CD4-positive, CD25-positive, alpha-beta regulatory T cell (primary cell): ENCODE data around the gene EPO. TPM values are rescaled to one million over a fixed set of nuclear protein-coding genes. Genes with fewer than 3 reads are reported as not detected.

ENCODE experiments used
- ATAC-seq, 2 donors: fragments of 150-1000 bp; cut with Tn5 transposase; one replicate each; pipeline ENCODE4 v1.10.0; 2021; ENCODE audit warnings: low read depth in 2 of 2, moderate number of reproducible peaks in 2 of 2, moderate library complexity in 1 of 2
- DNase-seq, 3 donors: peaks; one replicate each; pipeline versions ENCODE4 v3.0.0 to v3.0.0-alpha.2; 2012 to 2022; ENCODE audit warnings: mixed read lengths in 1 of 3
- H3K27ac ChIP-seq: one replicate; pipeline ENCODE4 v1.7.0; 2013; ENCODE audit warnings: mild to moderate bottlenecking, low read length; ENCODE audit not compliant: insufficient read depth, poor library complexity, severe bottlenecking
- H3K27me3 ChIP-seq: one replicate; pipeline ENCODE4 v1.7.0; 2013; ENCODE audit warnings: low read length; ENCODE audit not compliant: control insufficient read depth, insufficient read depth
- H3K36me3 ChIP-seq: one replicate; pipeline ENCODE4 v1.7.0; 2013; ENCODE audit warnings: mild to moderate bottlenecking, low read length, moderate library complexity; ENCODE audit not compliant: control insufficient read depth, insufficient read depth
- H3K4me1 ChIP-seq: 2 replicates; pipeline ENCODE4 v1.7.0; 2013; ENCODE audit warnings: mild to moderate bottlenecking, low read length; ENCODE audit not compliant: insufficient read depth, control insufficient read depth, poor library complexity, severe bottlenecking
- H3K4me3 ChIP-seq: one replicate; pipeline ENCODE4 v1.7.0; 2013; ENCODE audit warnings: low read depth, mild to moderate bottlenecking, low read length, moderate library complexity
- H3K9me3 ChIP-seq, 2 experiments: 1 replicate in 1 of 2; 2 replicates in 1 of 2; pipeline ENCODE4 v1.7.0; 2013; ENCODE audit warnings: low read length in 2 of 2, mild to moderate bottlenecking in 1 of 2, moderate library complexity in 1 of 2; ENCODE audit not compliant: control insufficient read depth in 2 of 2
- H3K27ac Mint-ChIP-seq, 3 donors: one replicate each; pipeline ENCODE4 v1.8.0; 2020 to 2022; ENCODE audit warnings: mild to moderate bottlenecking in 3 of 3, mixed read lengths in 3 of 3, moderate library complexity in 2 of 3
- H3K27me3 Mint-ChIP-seq: one replicate; pipeline ENCODE4 v1.8.0; 2022; ENCODE audit warnings: mild to moderate bottlenecking, mixed read lengths
- H3K36me3 Mint-ChIP-seq: one replicate; pipeline ENCODE4 v1.8.0; 2020; ENCODE audit warnings: mixed read lengths
- H3K4me1 Mint-ChIP-seq, 4 donors: one replicate each; pipeline ENCODE4 v1.8.0; 2020 to 2022; ENCODE audit warnings: mixed read lengths in 4 of 4, mild to moderate bottlenecking in 1 of 4
- H3K4me3 Mint-ChIP-seq, 4 donors: one replicate each; pipeline ENCODE4 v1.8.0; 2020 to 2022; ENCODE audit warnings: mild to moderate bottlenecking in 4 of 4, mixed read lengths in 4 of 4, moderate library complexity in 3 of 4
- H3K9me3 Mint-ChIP-seq, 7 donors: one replicate each; pipeline ENCODE4 v1.8.0; 2020 to 2022; ENCODE audit warnings: mixed read lengths in 7 of 7, mild to moderate bottlenecking in 3 of 7, moderate library complexity in 2 of 7
- polyA plus RNA-seq, 4 donors: library from polyadenylated mRNA; unstranded; fragments of 300-500 nt; fragmentation: Illumina TruSeq; gene quantifications; one replicate each; pipeline ENCODE4 v1.2.3, GENCODE V29; 2021
- total RNA-seq: library from RNA; stranded (reverse); gene quantifications from one replicate; pipeline ENCODE4 v1.2.3, GENCODE V29; 2022

EPO gene
- total and polyA plus RNA-seq, 5 donors from 2014 or later = 0.23 TPM; not detected in 4

DNA sequence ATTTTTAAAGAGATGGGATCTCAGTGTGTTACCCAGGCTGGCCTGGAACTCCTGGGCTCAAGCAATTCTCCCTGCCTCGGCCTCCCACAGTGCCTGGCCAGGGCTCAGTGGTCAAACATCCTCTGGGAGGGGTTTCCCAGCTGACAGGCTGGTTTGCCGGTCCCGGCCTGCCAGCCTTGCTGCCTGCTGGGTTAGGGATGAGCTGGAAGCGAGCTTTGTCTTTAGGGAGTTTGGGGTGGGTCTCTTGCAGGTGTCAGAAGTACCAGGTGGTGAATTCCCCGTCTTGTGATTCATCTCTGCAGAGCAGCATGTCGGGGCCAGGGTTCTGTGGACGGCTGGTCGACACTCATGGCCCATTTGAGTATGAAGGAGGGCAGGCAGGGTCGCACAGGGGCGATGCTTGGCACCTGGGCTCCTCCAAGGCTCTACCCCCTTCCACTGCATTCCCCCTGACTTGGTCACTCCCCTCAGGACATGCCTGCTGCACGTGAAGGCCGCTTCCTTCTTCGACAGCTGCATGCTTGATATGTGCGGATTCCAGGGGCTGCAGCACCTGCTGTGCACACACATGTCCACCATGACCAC, 43.4 kb downstream of the EPO start:
- ATAC-seq (no peak), DNase-seq (no peak)
- Histone ChIP-seq H3K27me3 (no peaks in the 10 kb centered on the region), H3K4me1 (no peaks in the 10 kb centered on the region), H3K4me3 (no peak overlapping the region), H3K36me3 (no peaks in the 10 kb centered on the region), H3K27ac (no peak overlapping the region), H3K9me3 (no peaks in the 10 kb centered on the region)
- Mint-ChIP-seq H3K9me3 (no peaks in the 10 kb centered on the region), H3K4me3 (no peak overlapping the region), H3K27me3 (peaks cover 15% of the 10 kb centered on the region), H3K36me3 (no peaks in the 10 kb centered on the region), H3K4me1 (no peaks in the 10 kb centered on the region), H3K27ac (no peak overlapping the region)

- Histone ChIP-seq H3K4me1 (no peaks in the 10 kb centered on the region), H3K36me3 (no peaks in the 10 kb centered on the region), H3K9me3 (no peaks in the 10 kb centered on the region), H3K27me3 (no peaks in the 10 kb centered on the region), H3K27ac (no peak overlapping the region), H3K4me3 (no peak overlapping the region)
- Mint-ChIP-seq H3K27ac (no peak overlapping the region), H3K4me3 (no peak overlapping the region), H3K27me3 (peaks cover 15% of the 10 kb centered on the region), H3K9me3 (no peaks in the 10 kb centered on the region), H3K4me1 (no peaks in the 10 kb centered on the region), H3K36me3 (no peaks in the 10 kb centered on the region)
- ATAC-seq (no peak), DNase-seq (no peak)
These were observed 44.6 kb downstream of the EPO start for GRCh38 chr7:100764841-100765240.

GRCh38 chr7:100765250-100765649, 45.0 kb downstream of the EPO start:
- Mint-ChIP-seq H3K4me1 (no peaks in the 10 kb centered on the region), H3K36me3 (no peaks in the 10 kb centered on the region), H3K4me3 (no peak overlapping the region), H3K27ac (no peak overlapping the region), H3K9me3 (no peaks in the 10 kb centered on the region), H3K27me3 (peaks cover 15% of the 10 kb centered on the region)
- DNase-seq (no peak), ATAC-seq (no peak)
- Histone ChIP-seq H3K27ac (no peak overlapping the region), H3K4me1 (no peaks in the 10 kb centered on the region), H3K4me3 (no peak overlapping the region), H3K27me3 (no peaks in the 10 kb centered on the region), H3K9me3 (no peaks in the 10 kb centered on the region), H3K36me3 (no peaks in the 10 kb centered on the region)

- Mint-ChIP-seq H3K4me1 (no peaks in the 10 kb centered on the region), H3K4me3 (no peak overlapping the region), H3K27ac (no peak overlapping the region), H3K36me3 (no peaks in the 10 kb centered on the region), H3K9me3 (no peaks in the 10 kb centered on the region), H3K27me3 (peaks cover 11% of the 10 kb centered on the region)
- H3K36me3 ChIP-seq = no peaks in the 10 kb centered on the region
- no peak overlapping the region for H3K4me3 ChIP-seq
- H3K9me3 ChIP-seq = no peaks in the 10 kb centered on the region
- no peaks in the 10 kb centered on the region for H3K27me3 ChIP-seq
- no peak for DNase-seq
- no peaks in the 10 kb centered on the region for H3K4me1 ChIP-seq
- H3K27ac ChIP-seq = no peak overlapping the region
- ATAC-seq = no peak
These were observed 48.5 kb downstream of the EPO start for GRCh38 chr7:100768784-100769183.

Other genes with a start within 250 kb of the EPO start
- 113 TPM for gene TSC22D4, start 241.3 kb upstream of the EPO start, total RNA-seq
- 10 to 100 TPM; 22.2 to 35.8 (median 33.4) TPM for gene TSC22D4, start 241.3 kb upstream of the EPO start, polyA plus RNA-seq
- 0.89 TPM for gene NYAP1, start 236.5 kb upstream of the EPO start, total RNA-seq
- gene NYAP1, start 236.5 kb upstream of the EPO start, polyA plus RNA-seq = not detected
- 40.8 TPM for gene AGFG2, start 181.3 kb upstream of the EPO start, total RNA-seq
- gene AGFG2, start 181.3 kb upstream of the EPO start, polyA plus RNA-seq = 10 to 100 TPM; 11.7 to 21.6 (median 16.0) TPM
- gene SAP25, start 146.6 kb upstream of the EPO start, total RNA-seq = 47.4 TPM
- under 1 TPM in 1 of 4 donors, not detected in 3; 0.47 TPM for gene SAP25, start 146.6 kb upstream of the EPO start, polyA plus RNA-seq
- 350 TPM for gene LRCH4, start 134.3 kb upstream of the EPO start, total RNA-seq
- 100 to 1,000 TPM; 115 to 136 (median 126) TPM for gene LRCH4, start 134.3 kb upstream of the EPO start, polyA plus RNA-seq
- gene FBXO24, start 134.1 kb upstream of the EPO start, total RNA-seq = not detected
- gene FBXO24, start 134.1 kb upstream of the EPO start, polyA plus RNA-seq = under 1 TPM in 3 of 4 donors, not detected in 1; 0.21 to 0.26 (median 0.22) TPM
- gene PCOLCE, start 118.1 kb upstream of the EPO start, total RNA-seq = 2.8 TPM
- 1 to 10 TPM in 1 of 4 donors, under 1 TPM in 2, not detected in 1; 0.23 to 1.5 (median 0.89) TPM for gene PCOLCE, start 118.1 kb upstream of the EPO start, polyA plus RNA-seq
- 13.9 TPM for gene MOSPD3, start 107.9 kb upstream of the EPO start, total RNA-seq
- gene MOSPD3, start 107.9 kb upstream of the EPO start, polyA plus RNA-seq = 10 to 100 TPM; 13.8 to 22.9 (median 21.9) TPM
- 8.0 TPM for gene TFR2, start 78.9 kb upstream of the EPO start, total RNA-seq
- 1 to 10 TPM; 1.2 to 2.0 (median 1.5) TPM for gene TFR2, start 78.9 kb upstream of the EPO start, polyA plus RNA-seq
- not detected for gene ACTL6B, start 64.0 kb upstream of the EPO start, total RNA-seq
- gene ACTL6B, start 64.0 kb upstream of the EPO start, polyA plus RNA-seq = not detected
- 160 TPM for gene GNB2, start 46.7 kb upstream of the EPO start, total RNA-seq
- 10 to 100 TPM; 47.2 to 70.0 (median 66.8) TPM for gene GNB2, start 46.7 kb upstream of the EPO start, polyA plus RNA-seq
- gene GIGYF1, start 26.2 kb upstream of the EPO start, total RNA-seq = 82.4 TPM
- under 1 TPM; 0.71 to 0.89 (median 0.73) TPM for gene GIGYF1, start 26.2 kb upstream of the EPO start, polyA plus RNA-seq
- 11.3 TPM for gene POP7, start 14.3 kb upstream of the EPO start, total RNA-seq
- 10 to 100 TPM; 57.2 to 63.0 (median 61.5) TPM for gene POP7, start 14.3 kb upstream of the EPO start, polyA plus RNA-seq
- not detected for gene ZAN, start 13.1 kb downstream of the EPO start, total RNA-seq
- gene ZAN, start 13.1 kb downstream of the EPO start, polyA plus RNA-seq = not detected
- 3.0 TPM for gene EPHB4, start 107.1 kb downstream of the EPO start, total RNA-seq
- not detected for gene EPHB4, start 107.1 kb downstream of the EPO start, polyA plus RNA-seq
- gene SLC12A9, start 132.2 kb downstream of the EPO start, total RNA-seq = 42.7 TPM
- 1 to 10 TPM; 5.7 to 8.6 (median 6.1) TPM for gene SLC12A9, start 132.2 kb downstream of the EPO start, polyA plus RNA-seq
- gene TRIP6, start 146.9 kb downstream of the EPO start, total RNA-seq = 8.4 TPM
- 1 to 10 TPM; 2.8 to 5.8 (median 3.5) TPM for gene TRIP6, start 146.9 kb downstream of the EPO start, polyA plus RNA-seq
- 234 TPM for gene SRRT, start 154.6 kb downstream of the EPO start, total RNA-seq
- 10 to 100 TPM; 31.9 to 40.7 (median 36.7) TPM for gene SRRT, start 154.6 kb downstream of the EPO start, polyA plus RNA-seq
- gene UFSP1, start 169.2 kb downstream of the EPO start, total RNA-seq = 0.94 TPM
- gene UFSP1, start 169.2 kb downstream of the EPO start, polyA plus RNA-seq = 1 to 10 TPM in 3 of 4 donors, under 1 TPM in 1; 0.39 to 4.8 (median 1.9) TPM
- gene ACHE, start 175.4 kb downstream of the EPO start, total RNA-seq = 0.20 TPM
- not detected for gene ACHE, start 175.4 kb downstream of the EPO start, polyA plus RNA-seq
- gene MUC3A, start 229.1 kb downstream of the EPO start, total RNA-seq = not detected
- gene MUC3A, start 229.1 kb downstream of the EPO start, polyA plus RNA-seq = not detected
- gene MUC12, start 249.1 kb downstream of the EPO start, total RNA-seq = not detected
- gene MUC12, start 249.1 kb downstream of the EPO start, polyA plus RNA-seq = under 1 TPM in 3 of 4 donors, not detected in 1; 0.44 to 0.65 (median 0.44) TPM